Activated naive CD4-positive, alpha-beta T cell treated with Interleukin-2 at 50 U/mL for 16 hours (primary cell): Measurements from ENCODE around the gene PIANP.

Experiments used
- DNase-seq: peaks from one replicate; pipeline ENCODE4 v3.0.0-alpha.2; 2020

PIANP gene

GRCh38 chr12:6701078-6701768, 608 bp upstream of the PIANP start:
- DNase-seq = no peak

GRCh38 chr12:6699989-6700645, 498 bp downstream of the PIANP start:
- peak; percentile 17 for DNase-seq

- DNase-seq = no peak
These were observed 1.2 kb downstream of the PIANP start for GRCh38 chr12:6699259-6699988.

GRCh38 chr12:6698352-6699046, 2.1 kb downstream of the PIANP start:
- no peak for DNase-seq

- DNase-seq = no peak
These were observed 2.8 kb downstream of the PIANP start for GRCh38 chr12:6697584-6698351.

GRCh38 chr12:6696690-6697583, 3.7 kb downstream of the PIANP start:
- DNase-seq = no peak

- DNase-seq = no peak
These were observed 5.1 kb downstream of the PIANP start for GRCh38 chr12:6695313-6696045.

GRCh38 chr12:6694701-6695100, 5.9 kb downstream of the PIANP start:
- DNase-seq = no peak

- DNase-seq = no peak
These were observed 6.7 kb downstream of the PIANP start for GRCh38 chr12:6693832-6694355.

- no peak for DNase-seq
These were observed 7.7 kb downstream of the PIANP start for GRCh38 chr12:6692888-6693287.

- no peak for DNase-seq
These were observed 9.1 kb downstream of the PIANP start for GRCh38 chr12:6691473-6691872.

GRCh38 chr12:6688999-6689882, 11.4 kb downstream of the PIANP start, which contains the start of gene ZNF384:
Gene ZNF384, minus strand, starts transcription at chr12:6689375. Its CDS starts 9,855 bp downstream, at chr12:6679520.
- peak; percentile 94 for DNase-seq

GRCh38 chr12:6688543-6688998, 12.0 kb downstream of the PIANP start:
- DNase-seq = peak; percentile 43

GRCh38 chr12:6685814-6686213, 14.8 kb downstream of the PIANP start:
- DNase-seq = no peak

- DNase-seq = peak; percentile 36
These were observed 16.0 kb downstream of the PIANP start for GRCh38 chr12:6684609-6685008.

GRCh38 chr12:6676962-6677361, 23.7 kb downstream of the PIANP start:
- DNase-seq = no peak

GRCh38 chr12:6672143-6672542, 28.5 kb downstream of the PIANP start:
- DNase-seq = no peak

GRCh38 chr12:6667559-6668210, 32.9 kb downstream of the PIANP start:
- no peak for DNase-seq

- DNase-seq = no peak
These were observed 34.4 kb downstream of the PIANP start for GRCh38 chr12:6666211-6666610.
